KMS-11 (cell line): ENCODE data around the gene SLC35F3.

Source experiments
- H2AFZ ChIP-seq: fragments of 200-600 bp; sonication (generic); 2 replicates; pipeline ENCODE4 v1.6.1; 2016; ENCODE audit warnings: antibody characterized with exemption, mixed run types, low read depth
- H3K27ac ChIP-seq: fragments of 200-600 bp; sonication (generic); 2 replicates; pipeline ENCODE4 v1.6.1; 2016; ENCODE audit warnings: mild to moderate bottlenecking, mixed run types
- H3K27me3 ChIP-seq: fragments of 200-600 bp; sonication (generic); 2 replicates; pipeline ENCODE4 v1.6.1; 2017; ENCODE audit warnings: mild to moderate bottlenecking, low read depth, mixed run types, moderate library complexity; ENCODE audit not compliant: insufficient read depth
- H3K36me3 ChIP-seq: fragments of 200-600 bp; sonication (generic); 2 replicates; pipeline ENCODE4 v1.6.1; 2017; ENCODE audit warnings: mild to moderate bottlenecking, mixed run types; ENCODE audit not compliant: insufficient read depth
- H3K4me1 ChIP-seq: fragments of 200-600 bp; sonication (generic); 2 replicates; pipeline ENCODE4 v1.6.1; 2016; ENCODE audit warnings: mild to moderate bottlenecking, low read depth, mixed run types; ENCODE audit not compliant: poor library complexity, severe bottlenecking
- H3K4me2 ChIP-seq: fragments of 200-600 bp; sonication (generic); 2 replicates; pipeline ENCODE4 v1.7.0; 2016; ENCODE audit warnings: mild to moderate bottlenecking, mixed run types
- H3K4me3 ChIP-seq: fragments of 200-600 bp; sonication (generic); IDR thresholded peaks from 2 replicates; pipeline ENCODE4 v1.6.1; 2017; ENCODE audit warnings: low read depth, low read length, mixed read lengths; ENCODE audit not compliant: insufficient read depth
- H3K79me2 ChIP-seq: fragments of 200-600 bp; sonication (generic); 2 replicates; pipeline ENCODE4 v1.6.1; 2016; ENCODE audit warnings: low read depth, mixed run types; ENCODE audit not compliant: insufficient read depth
- H3K9ac ChIP-seq: fragments of 200-600 bp; sonication (generic); 2 replicates; pipeline ENCODE4 v1.6.1; 2016; ENCODE audit warnings: mild to moderate bottlenecking, mixed run types
- H4K20me1 ChIP-seq: fragments of 200-600 bp; sonication (generic); 2 replicates; pipeline ENCODE4 v1.6.1; 2016; ENCODE audit warnings: mild to moderate bottlenecking, mixed run types; ENCODE audit not compliant: insufficient read depth
- CTCF ChIP-seq: fragments of 200-600 bp; sonication (generic); conservative IDR thresholded peaks from 2 replicates; pipeline ENCODE4 v1.6.1; 2017; ENCODE audit warnings: low read depth, mild to moderate bottlenecking, antibody characterized with exemption, low read length, moderate library complexity, mixed read lengths

Gene SLC35F3

GRCh38 chr1:234315091-234315541, 410.6 kb downstream of the SLC35F3 start:
- Histone ChIP-seq H4K20me1 (no peaks in the 10 kb centered on the region), H3K36me3 (no peaks in the 10 kb centered on the region), H2AFZ (no peak overlapping the region), H3K4me1 (peaks cover 2% of the 10 kb centered on the region), H3K79me2 (no peaks in the 10 kb centered on the region), H3K27me3 (no peaks in the 10 kb centered on the region), H3K27ac (no peak overlapping the region), H3K9ac (no peak overlapping the region), H3K4me2 (no peak overlapping the region), H3K4me3 (no peak overlapping the region)
- TF ChIP-seq CTCF = no peak

GRCh38 chr1:234315588-234315987, 411.1 kb downstream of the SLC35F3 start:
- H3K9ac ChIP-seq = no peak overlapping the region
- no peak overlapping the region for H3K27ac ChIP-seq
- no peaks in the 10 kb centered on the region for H3K36me3 ChIP-seq
- no peaks in the 10 kb centered on the region for H3K79me2 ChIP-seq
- no peak overlapping the region for H2AFZ ChIP-seq
- H3K4me3 ChIP-seq = no peak overlapping the region
- H4K20me1 ChIP-seq = no peaks in the 10 kb centered on the region
- no peak overlapping the region for H3K4me2 ChIP-seq
- H3K4me1 ChIP-seq = no peaks in the 10 kb centered on the region
- H3K27me3 ChIP-seq = no peaks in the 10 kb centered on the region
- TF ChIP-seq CTCF = no peak

GRCh38 chr1:234316486-234316885, 412.0 kb downstream of the SLC35F3 start:
- Histone ChIP-seq H3K4me2 (no peak overlapping the region), H3K4me3 (no peak overlapping the region), H3K9ac (no peak overlapping the region), H3K27me3 (no peaks in the 10 kb centered on the region), H3K79me2 (no peaks in the 10 kb centered on the region), H4K20me1 (no peaks in the 10 kb centered on the region), H3K4me1 (no peaks in the 10 kb centered on the region), H2AFZ (no peak overlapping the region), H3K36me3 (no peaks in the 10 kb centered on the region), H3K27ac (no peak overlapping the region)
- TF ChIP-seq CTCF = no peak

- H3K4me3 ChIP-seq = no peak overlapping the region
- no peak overlapping the region for H2AFZ ChIP-seq
- no peak for TF ChIP-seq CTCF
- no peak overlapping the region for H3K4me2 ChIP-seq
- H4K20me1 ChIP-seq = no peaks in the 10 kb centered on the region
- no peak overlapping the region for H3K27ac ChIP-seq
- no peaks in the 10 kb centered on the region for H3K4me1 ChIP-seq
- H3K36me3 ChIP-seq = no peaks in the 10 kb centered on the region
- no peaks in the 10 kb centered on the region for H3K79me2 ChIP-seq
- H3K9ac ChIP-seq = no peak overlapping the region
- H3K27me3 ChIP-seq = no peaks in the 10 kb centered on the region
Measured at GRCh38 chr1:234316937-234317336, 412.5 kb downstream of the SLC35F3 start.
